PC-9 (cell line): ENCODE measurements around the gene CARD11. TPM values are rescaled to one million over a fixed set of nuclear protein-coding genes. Genes with fewer than 3 reads are reported as not detected.

Experiments
- BruUV-seq: library from RNA; stranded (reverse); fragments of 400-500 nt; replicated peaks from 2 replicates; lab custom pipeline; 2021; lab: Mats Ljungman, UMichigan
- CTCF ChIA-PET: fragments of 300-600 bp; sonication (Branson Sonifier 250); formaldehyde crosslinking; loops from one replicate; lab custom pipeline; 2022; ENCODE audit warnings: antibody characterized with exemption; lab: Charles Lee
- POLR2A ChIA-PET: fragments of 300-600 bp; sonication (Branson Sonifier 250); formaldehyde crosslinking; loops from one replicate; lab custom pipeline; 2022; ENCODE audit warnings: antibody characterized with exemption; ENCODE audit not compliant: unreplicated experiment; lab: Charles Lee
- DNase-seq, 2 experiments: peaks; one replicate each; pipeline versions ENCODE4 v3.0.0 to v3.0.0-alpha.2; 2015 to 2022; ENCODE audit warnings: mixed read lengths in 1 of 2
- H2AFZ ChIP-seq: fragments of 200-600 bp; sonication (generic); 2 replicates; pipeline ENCODE4 v1.8.1; 2017; ENCODE audit warnings: antibody characterized with exemption
- H3F3A ChIP-seq: fragments of 200-600 bp; sonication (generic); 2 replicates; pipeline ENCODE4 v1.8.1; 2017; ENCODE audit warnings: antibody characterized with exemption, mild to moderate bottlenecking, low read depth; ENCODE audit not compliant: insufficient read depth
- H3K27ac ChIP-seq: fragments of 200-600 bp; sonication (generic); 2 replicates; pipeline ENCODE4 v1.6.1; 2016; ENCODE audit warnings: mixed run types
- H3K27me3 ChIP-seq: fragments of 200-600 bp; sonication (generic); 2 replicates; pipeline ENCODE4 v1.6.1; 2016; ENCODE audit warnings: low read depth, mixed run types; ENCODE audit not compliant: insufficient read depth
- H3K36me3 ChIP-seq: fragments of 200-600 bp; sonication (generic); 2 replicates; pipeline ENCODE4 v1.6.1; 2016; ENCODE audit warnings: low read depth, mixed run types
- H3K4me1 ChIP-seq: fragments of 200-600 bp; sonication (generic); replicated peaks from 2 replicates; pipeline ENCODE4 v1.6.1; 2016; ENCODE audit warnings: mixed run types; ENCODE audit not compliant: insufficient read depth
- H3K4me2 ChIP-seq: fragments of 200-600 bp; sonication (generic); 2 replicates; pipeline ENCODE4 v1.6.1; 2017; ENCODE audit warnings: mixed run types
- H3K4me3 ChIP-seq: fragments of 200-600 bp; sonication (generic); 2 replicates; pipeline ENCODE4 v1.6.1; 2016; ENCODE audit warnings: mixed run types
- H3K79me2 ChIP-seq: fragments of 200-600 bp; sonication (generic); 2 replicates; pipeline ENCODE4 v1.6.1; 2017; ENCODE audit warnings: low read depth, mixed run types
- H3K9me2 ChIP-seq: fragments of 200-600 bp; sonication (generic); 2 replicates; pipeline ENCODE4 v1.8.1; 2017; ENCODE audit warnings: mild to moderate bottlenecking; ENCODE audit not compliant: insufficient read depth
- H3K9me3 ChIP-seq: fragments of 200-600 bp; sonication (generic); 2 replicates; pipeline ENCODE4 v1.8.1; 2016; ENCODE audit warnings: low read depth; ENCODE audit not compliant: insufficient read depth
- H4K20me1 ChIP-seq: fragments of 200-600 bp; sonication (generic); 2 replicates; pipeline ENCODE4 v1.8.1; 2017; ENCODE audit not compliant: insufficient read depth
- EZH2 ChIP-seq: fragments of 200-600 bp; sonication (generic); IDR thresholded peaks from 2 replicates; pipeline ENCODE4 v1.8.0; 2017; ENCODE audit warnings: antibody characterized with exemption, low read depth
- intact Hi-C: fragments of 100-400 bp; cut with micrococcal nuclease; formaldehyde crosslinking; loops from one replicate; pipeline ENCODE4 v1.10.0; 2022; ENCODE audit not compliant: unreplicated experiment
- total RNA-seq: library from RNA; stranded (reverse); gene quantifications from 2 replicates; pipeline ENCODE4 v1.2.3, GENCODE V29; 2021
- TF ChIP-seq, protein P1 (sequence below): fragments of 200-600 bp; sonication (generic); conservative IDR thresholded peaks from 2 replicates; pipeline ENCODE4 v1.6.1; 2017; ENCODE audit warnings: mixed run types, antibody characterized with exemption, mild to moderate bottlenecking, moderate library complexity

The CARD11 gene
- total RNA-seq, 1 experiment from 2014 or later: 62.6 TPM

DNA sequence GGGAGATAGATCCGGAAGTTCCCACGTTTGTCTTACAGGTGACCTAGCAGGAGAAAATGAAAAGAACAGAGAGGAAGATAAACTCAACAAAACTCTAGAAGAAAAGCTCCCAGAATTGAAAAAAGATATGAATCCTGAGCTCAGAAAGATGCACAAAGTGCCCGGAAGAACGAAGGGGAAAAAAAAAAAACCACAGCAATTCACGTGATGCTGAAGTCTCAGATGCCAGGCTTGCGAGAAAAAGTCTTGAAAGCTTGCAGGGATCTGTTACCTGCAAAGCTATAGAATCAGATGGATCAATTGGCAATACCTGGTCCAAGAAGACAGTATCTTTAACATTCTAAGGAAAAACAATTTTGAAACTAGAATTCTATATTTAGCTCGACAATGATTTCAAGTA, 33.5 kb downstream of the CARD11 start:
- H3K4me1 ChIP-seq: peaks cover 10% of the 10 kb centered on the region
- H3K9me3 ChIP-seq: no peaks in the 10 kb centered on the region
- no peak for DNase-seq
- H3K4me3 ChIP-seq: no peak overlapping the region
- no peaks in the 10 kb centered on the region for H3K9me2 ChIP-seq
- BruUV-seq: no TSS peak
- intact Hi-C loops: no loop called here
- H3K27me3 ChIP-seq: no peaks in the 10 kb centered on the region
- 0 out of 2 replicates have a peak, but pooled peaks cover 4% of the 10 kb centered on the region for H3K36me3 ChIP-seq
- ChIA-PET CTCF (interaction anchor here (1.1 kb wide), 1 partner anchor 82 kb away, joined by 3 read pairs; no protein-coding TSS in a partner anchor), POLR2A (no interaction called here)
- no peak overlapping the region for H3K4me2 ChIP-seq
- TF ChIP-seq, protein P1, sequence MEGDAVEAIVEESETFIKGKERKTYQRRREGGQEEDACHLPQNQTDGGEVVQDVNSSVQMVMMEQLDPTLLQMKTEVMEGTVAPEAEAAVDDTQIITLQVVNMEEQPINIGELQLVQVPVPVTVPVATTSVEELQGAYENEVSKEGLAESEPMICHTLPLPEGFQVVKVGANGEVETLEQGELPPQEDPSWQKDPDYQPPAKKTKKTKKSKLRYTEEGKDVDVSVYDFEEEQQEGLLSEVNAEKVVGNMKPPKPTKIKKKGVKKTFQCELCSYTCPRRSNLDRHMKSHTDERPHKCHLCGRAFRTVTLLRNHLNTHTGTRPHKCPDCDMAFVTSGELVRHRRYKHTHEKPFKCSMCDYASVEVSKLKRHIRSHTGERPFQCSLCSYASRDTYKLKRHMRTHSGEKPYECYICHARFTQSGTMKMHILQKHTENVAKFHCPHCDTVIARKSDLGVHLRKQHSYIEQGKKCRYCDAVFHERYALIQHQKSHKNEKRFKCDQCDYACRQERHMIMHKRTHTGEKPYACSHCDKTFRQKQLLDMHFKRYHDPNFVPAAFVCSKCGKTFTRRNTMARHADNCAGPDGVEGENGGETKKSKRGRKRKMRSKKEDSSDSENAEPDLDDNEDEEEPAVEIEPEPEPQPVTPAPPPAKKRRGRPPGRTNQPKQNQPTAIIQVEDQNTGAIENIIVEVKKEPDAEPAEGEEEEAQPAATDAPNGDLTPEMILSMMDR: no peak
- no peak for TF ChIP-seq EZH2
- no peak overlapping the region for H2AFZ ChIP-seq
- H4K20me1 ChIP-seq: peaks cover 7% of the 10 kb centered on the region; the same call in 1 of the 2 replicates
- peaks cover 17% of the 10 kb centered on the region; the same call in 1 of the 2 replicates for H3K79me2 ChIP-seq
- no peak overlapping the region for H3K27ac ChIP-seq
- peaks cover 15% of the 10 kb centered on the region for H3F3A ChIP-seq

DNA sequence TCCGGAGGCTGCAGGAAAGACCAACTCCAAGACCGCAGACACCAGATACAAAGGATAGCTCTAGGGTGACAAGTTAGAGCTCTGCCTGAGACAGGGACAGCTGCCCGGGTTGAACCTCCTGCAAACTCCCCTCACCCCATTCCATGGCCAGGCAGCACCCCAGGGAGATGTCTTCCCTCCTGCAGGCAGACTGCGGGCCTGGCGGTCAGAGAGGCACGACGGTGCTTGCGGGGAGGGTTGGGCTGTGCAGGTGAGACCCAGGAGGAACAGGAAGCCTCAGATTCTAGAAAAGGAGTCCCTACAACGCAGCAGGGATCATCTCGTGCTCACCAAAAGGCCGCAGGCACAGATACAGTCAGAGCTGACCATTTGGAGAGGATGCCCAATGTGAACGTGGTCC, 34.6 kb downstream of the CARD11 start:
- H3K4me1 ChIP-seq: peaks cover 12% of the 10 kb centered on the region
- H3K4me2 ChIP-seq: no peak overlapping the region
- no peak for TF ChIP-seq EZH2
- TF ChIP-seq, protein P1: no peak
- CTCF ChIA-PET: no interaction called here
- no peak overlapping the region for H3K4me3 ChIP-seq
- H4K20me1 ChIP-seq: peaks cover 10% of the 10 kb centered on the region; the same call in 1 of the 2 replicates
- no peak for DNase-seq
- H3K9me2 ChIP-seq: no peaks in the 10 kb centered on the region
- POLR2A ChIA-PET: no interaction called here
- 0 out of 2 replicates have a peak, but pooled peaks cover 4% of the 10 kb centered on the region for H3K36me3 ChIP-seq
- H3K27me3 ChIP-seq: no peaks in the 10 kb centered on the region
- peaks cover 17% of the 10 kb centered on the region for H3F3A ChIP-seq
- no peaks in the 10 kb centered on the region for H3K9me3 ChIP-seq
- intact Hi-C loops: no loop called here
- no peak overlapping the region for H2AFZ ChIP-seq
- BruUV-seq: no TSS peak
- no peak overlapping the region for H3K27ac ChIP-seq
- H3K79me2 ChIP-seq: peaks cover 22% of the 10 kb centered on the region

DNA sequence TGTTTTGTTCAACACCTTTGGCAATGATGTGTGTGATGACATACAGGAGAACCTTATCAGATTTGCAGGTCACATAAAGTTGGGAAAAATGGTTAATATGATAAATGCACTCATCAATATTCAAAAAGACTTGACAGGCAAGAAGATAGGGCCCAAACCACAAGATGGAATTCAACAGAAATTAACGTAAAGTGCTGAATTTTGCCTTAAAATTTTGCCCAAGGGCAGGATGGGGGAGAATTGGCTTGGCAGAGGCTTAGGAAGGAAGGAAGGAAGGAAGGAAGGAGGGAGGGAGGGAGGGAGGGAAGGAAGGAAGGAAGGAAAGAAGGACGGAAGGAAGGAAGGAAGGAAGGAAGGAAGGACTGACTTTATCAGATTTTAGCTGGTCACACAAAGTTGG, 35.3 kb downstream of the CARD11 start:
- intact Hi-C loops: no loop called here
- H3K79me2 ChIP-seq: peaks cover 28% of the 10 kb centered on the region
- TF ChIP-seq, protein P1: no peak
- no peak for TF ChIP-seq EZH2
- peaks cover 17% of the 10 kb centered on the region for H3F3A ChIP-seq
- ChIA-PET POLR2A (interaction anchor here (0.6 kb wide), 1 partner anchor 75 kb away, joined by 4 read pairs; no protein-coding TSS in a partner anchor), CTCF (no interaction called here)
- no peak overlapping the region for H3K27ac ChIP-seq
- BruUV-seq: no TSS peak
- H3K9me3 ChIP-seq: no peaks in the 10 kb centered on the region
- peaks cover 12% of the 10 kb centered on the region; the same call in 1 of the 2 replicates for H4K20me1 ChIP-seq
- no peak for DNase-seq
- H3K4me2 ChIP-seq: no peak overlapping the region
- peaks cover 12% of the 10 kb centered on the region for H3K4me1 ChIP-seq
- no peak overlapping the region for H3K4me3 ChIP-seq
- no peaks in the 10 kb centered on the region for H3K27me3 ChIP-seq
- no peaks in the 10 kb centered on the region for H3K9me2 ChIP-seq
- 0 out of 2 replicates have a peak, but pooled peaks cover 4% of the 10 kb centered on the region for H3K36me3 ChIP-seq
- H2AFZ ChIP-seq: no peak overlapping the region
